ENCODE data around the gene USP22. TPM values are rescaled to one million over a fixed set of nuclear protein-coding genes. Genes with fewer than 3 reads are reported as not detected.

The USP22 gene
- total RNA-seq, 1 experiment from 2014 or later, result 210 TPM

DNA sequence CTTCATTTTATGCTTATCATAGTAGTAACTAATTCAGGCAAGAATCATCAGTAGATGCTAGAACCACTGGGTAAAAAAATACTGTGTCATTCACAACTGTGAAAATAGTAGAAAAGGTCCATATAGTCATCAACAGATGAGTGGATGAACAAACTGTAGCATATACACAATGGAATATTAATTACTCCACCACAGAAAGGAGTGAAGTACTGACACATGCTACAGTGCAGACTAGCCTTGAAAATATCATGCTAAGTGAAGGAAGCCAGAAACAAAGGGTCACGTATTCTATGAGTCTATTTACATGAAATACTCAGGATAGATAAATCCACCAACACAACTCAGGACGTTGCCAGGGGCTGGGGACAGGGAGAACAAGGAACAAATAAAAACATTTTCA is 13.3 kb downstream of the USP22 start:
- RAD21 ChIA-PET (ENCODE audit: low non-redundant PET in 1 of 2, low total read pairs in 2 of 2, uncharacterized antibody in 2 of 2, unreplicated experiment in 2 of 2), result no interaction called here
- no peak for TF ChIP-seq RAD21 (IDR thresholded peaks at IDR 0.05; ENCODE audit: low read depth)
- TF ChIP-seq SIN3A (IDR thresholded peaks at IDR 0.05; ENCODE audit: low read depth), result no peak
- TF ChIP-seq ELF1 (IDR thresholded peaks at IDR 0.05; ENCODE audit: borderline replicate concordance, low read depth), result no peak
- TF ChIP-seq ATF3 (IDR thresholded peaks at IDR 0.05), result no peak
- TF ChIP-seq EGR1 (IDR thresholded peaks at IDR 0.05; ENCODE audit: low read depth), result no peak
- TF ChIP-seq SP1 (IDR thresholded peaks at IDR 0.05; ENCODE audit: low read depth), result no peak
- TF ChIP-seq CBX3 (IDR thresholded peaks at IDR 0.05; ENCODE audit: low read depth), result no peak
- no peak for TF ChIP-seq POLR2A (IDR thresholded peaks at IDR 0.05; ENCODE audit: borderline replicate concordance, extremely low read depth, insufficient read depth, insufficient read length)
- no peak for TF ChIP-seq CEBPB (IDR thresholded peaks at IDR 0.05; ENCODE audit: low read depth)
- no peak for TF ChIP-seq TCF7L2 (IDR thresholded peaks at IDR 0.05; ENCODE audit: borderline replicate concordance, extremely low read depth, insufficient read depth, insufficient read length)
- TF ChIP-seq, protein P1, sequence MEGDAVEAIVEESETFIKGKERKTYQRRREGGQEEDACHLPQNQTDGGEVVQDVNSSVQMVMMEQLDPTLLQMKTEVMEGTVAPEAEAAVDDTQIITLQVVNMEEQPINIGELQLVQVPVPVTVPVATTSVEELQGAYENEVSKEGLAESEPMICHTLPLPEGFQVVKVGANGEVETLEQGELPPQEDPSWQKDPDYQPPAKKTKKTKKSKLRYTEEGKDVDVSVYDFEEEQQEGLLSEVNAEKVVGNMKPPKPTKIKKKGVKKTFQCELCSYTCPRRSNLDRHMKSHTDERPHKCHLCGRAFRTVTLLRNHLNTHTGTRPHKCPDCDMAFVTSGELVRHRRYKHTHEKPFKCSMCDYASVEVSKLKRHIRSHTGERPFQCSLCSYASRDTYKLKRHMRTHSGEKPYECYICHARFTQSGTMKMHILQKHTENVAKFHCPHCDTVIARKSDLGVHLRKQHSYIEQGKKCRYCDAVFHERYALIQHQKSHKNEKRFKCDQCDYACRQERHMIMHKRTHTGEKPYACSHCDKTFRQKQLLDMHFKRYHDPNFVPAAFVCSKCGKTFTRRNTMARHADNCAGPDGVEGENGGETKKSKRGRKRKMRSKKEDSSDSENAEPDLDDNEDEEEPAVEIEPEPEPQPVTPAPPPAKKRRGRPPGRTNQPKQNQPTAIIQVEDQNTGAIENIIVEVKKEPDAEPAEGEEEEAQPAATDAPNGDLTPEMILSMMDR (IDR thresholded peaks at IDR 0.05 in 2 of 3, conservative IDR thresholded peaks at IDR 0.05 in 1 of 3; ENCODE audit: borderline replicate concordance in 1 of 3, insufficient read depth in 1 of 3, low read depth in 2 of 3, low read length in 2 of 3), result no peak
- TF ChIP-seq REST (IDR thresholded peaks at IDR 0.05; ENCODE audit: low read depth), result no peak
- no peak for TF ChIP-seq POLR2AphosphoS5 (IDR thresholded peaks at IDR 0.05; ENCODE audit: low read depth, low read length)
- TF ChIP-seq, protein P2, sequence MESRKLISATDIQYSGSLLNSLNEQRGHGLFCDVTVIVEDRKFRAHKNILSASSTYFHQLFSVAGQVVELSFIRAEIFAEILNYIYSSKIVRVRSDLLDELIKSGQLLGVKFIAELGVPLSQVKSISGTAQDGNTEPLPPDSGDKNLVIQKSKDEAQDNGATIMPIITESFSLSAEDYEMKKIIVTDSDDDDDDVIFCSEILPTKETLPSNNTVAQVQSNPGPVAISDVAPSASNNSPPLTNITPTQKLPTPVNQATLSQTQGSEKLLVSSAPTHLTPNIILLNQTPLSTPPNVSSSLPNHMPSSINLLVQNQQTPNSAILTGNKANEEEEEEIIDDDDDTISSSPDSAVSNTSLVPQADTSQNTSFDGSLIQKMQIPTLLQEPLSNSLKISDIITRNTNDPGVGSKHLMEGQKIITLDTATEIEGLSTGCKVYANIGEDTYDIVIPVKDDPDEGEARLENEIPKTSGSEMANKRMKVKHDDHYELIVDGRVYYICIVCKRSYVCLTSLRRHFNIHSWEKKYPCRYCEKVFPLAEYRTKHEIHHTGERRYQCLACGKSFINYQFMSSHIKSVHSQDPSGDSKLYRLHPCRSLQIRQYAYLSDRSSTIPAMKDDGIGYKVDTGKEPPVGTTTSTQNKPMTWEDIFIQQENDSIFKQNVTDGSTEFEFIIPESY (IDR thresholded peaks at IDR 0.05; ENCODE audit: extremely low read depth, insufficient replicate concordance, low read length), result no peak
- no peak for TF ChIP-seq EZH2 (IDR thresholded peaks at IDR 0.05)
- TF ChIP-seq EZH2phosphoT487 (IDR thresholded peaks at IDR 0.05; ENCODE audit: borderline replicate concordance), result no peak
- no peak for TF ChIP-seq YY1 (IDR thresholded peaks at IDR 0.05; ENCODE audit: extremely low read depth, insufficient replicate concordance, low read depth, low read length)
- TF ChIP-seq ZNF274 (IDR thresholded peaks at IDR 0.05; ENCODE audit: low read depth, low read length), result no peak
- no peak for TF ChIP-seq MAX (IDR thresholded peaks at IDR 0.05)
- Histone ChIP-seq H3K4me2 (ENCODE audit: low read length) (no peak overlapping the region), H3K79me2 (ENCODE audit: insufficient read depth, low read length) (peaks cover 100% of the 10 kb centered on the region), H3K36me3 (ENCODE audit: control insufficient read depth in 1 of 2, insufficient read depth in 2 of 2, low read length in 2 of 2) (peaks cover 30 to 41% of the 10 kb centered on the region in 2 experiments; a peak in 3 of 4 replicates), H3K9me2 (ENCODE audit: insufficient read depth) (no peaks in the 10 kb centered on the region), H3K4me1 (ENCODE audit: control insufficient read depth in 1 of 2, insufficient read depth in 2 of 2, low read length in 2 of 2) (no peaks in the 10 kb centered on the region), H3K27me3 (ENCODE audit: insufficient read depth, low read length) (no peaks in the 10 kb centered on the region), H3K4me3 (replicated peaks in 1 of 2; ENCODE audit: low read depth in 1 of 2, low read length in 2 of 2) (no peak overlapping the region), H3K9ac (ENCODE audit: low read length) (no peak overlapping the region), H4K20me1 (ENCODE audit: insufficient read depth) (peaks cover 60% of the 10 kb centered on the region), H3K9me3 (ENCODE audit: control insufficient read depth in 1 of 2, insufficient read depth in 1 of 2, low read depth in 1 of 2, low read length in 2 of 2) (no peaks in the 10 kb centered on the region), H3K27ac (ENCODE audit: low read depth, low read length) (no peak overlapping the region), H2AFZ (ENCODE audit: low read depth, low read length, poor library complexity, severe bottlenecking) (no peak overlapping the region)
- DNase-seq (ENCODE audit: low read depth, low spot score), result no peak
- ATAC-seq, result no peak
- POLR2A ChIA-PET, result no interaction called here
- BruUV-seq (replicated peaks), result no TSS peak
- intact Hi-C loops (cut with micrococcal nuclease), result no loop called here
- CTCF ChIA-PET, result no interaction called here
